DOHH2 (cell line): ENCODE data around the gene UNC13B.

Experiments
- CTCF ChIP-seq: fragments of 200-600 bp; sonication (generic); IDR thresholded peaks from one replicate; pipeline ENCODE4 v1.5.1; 2014; ENCODE audit warnings: antibody characterized with exemption, mild to moderate bottlenecking, low read depth, low read length; ENCODE audit not compliant: poor library complexity, severe bottlenecking
- EZH2phosphoT487 ChIP-seq: fragments of 200-600 bp; sonication (generic); IDR thresholded peaks from 2 replicates; pipeline ENCODE4 v1.6.1; 2017; ENCODE audit warnings: borderline replicate concordance, mild to moderate bottlenecking, antibody characterized with exemption, low read length, moderate library complexity, mixed read lengths

- no peak for TF ChIP-seq CTCF
- TF ChIP-seq EZH2phosphoT487: no peak
Measured at GRCh38 chr9:35324966-35325365, 163.2 kb downstream of the UNC13B start.
